GM19468 (cell line): ENCODE measurements around the gene CSNK1A1L.
"Not testable (repeated sequence)": the region's sequence is repeated elsewhere in the genome, so short reads cannot be mapped to it uniquely, and the experiment has no call there.

ENCODE experiments used
- ATAC-seq: cut with Tn5 transposase; IDR thresholded peaks from one replicate; pipeline ENCODE4 v1.9.1; 2021; ENCODE audit warnings: mild to moderate bottlenecking, moderate library complexity, moderate number of reproducible peaks; ENCODE audit not compliant: unreplicated experiment; ENCODE audit errors: extremely low read depth

The CSNK1A1L gene

DNA sequence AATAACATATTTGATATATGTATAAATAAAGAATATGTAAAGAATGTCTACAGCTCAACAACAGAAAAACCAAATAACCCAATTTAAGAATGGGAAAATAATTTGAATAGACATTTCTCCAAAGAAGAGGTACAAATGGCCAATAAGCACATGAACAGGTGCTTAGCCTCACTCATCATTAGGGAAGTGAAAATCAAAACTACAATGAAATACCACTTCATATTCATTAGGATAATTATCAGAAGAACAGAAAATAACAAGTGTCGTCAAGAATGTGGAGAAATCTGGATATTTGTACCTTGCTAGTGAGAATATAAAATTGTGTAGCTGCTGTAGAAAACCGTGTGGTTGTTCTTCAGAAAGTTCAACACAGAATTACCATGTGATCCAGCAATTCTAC, 37.6 kb downstream of the CSNK1A1L start:
- peak; percentile 50 for ATAC-seq

DNA sequence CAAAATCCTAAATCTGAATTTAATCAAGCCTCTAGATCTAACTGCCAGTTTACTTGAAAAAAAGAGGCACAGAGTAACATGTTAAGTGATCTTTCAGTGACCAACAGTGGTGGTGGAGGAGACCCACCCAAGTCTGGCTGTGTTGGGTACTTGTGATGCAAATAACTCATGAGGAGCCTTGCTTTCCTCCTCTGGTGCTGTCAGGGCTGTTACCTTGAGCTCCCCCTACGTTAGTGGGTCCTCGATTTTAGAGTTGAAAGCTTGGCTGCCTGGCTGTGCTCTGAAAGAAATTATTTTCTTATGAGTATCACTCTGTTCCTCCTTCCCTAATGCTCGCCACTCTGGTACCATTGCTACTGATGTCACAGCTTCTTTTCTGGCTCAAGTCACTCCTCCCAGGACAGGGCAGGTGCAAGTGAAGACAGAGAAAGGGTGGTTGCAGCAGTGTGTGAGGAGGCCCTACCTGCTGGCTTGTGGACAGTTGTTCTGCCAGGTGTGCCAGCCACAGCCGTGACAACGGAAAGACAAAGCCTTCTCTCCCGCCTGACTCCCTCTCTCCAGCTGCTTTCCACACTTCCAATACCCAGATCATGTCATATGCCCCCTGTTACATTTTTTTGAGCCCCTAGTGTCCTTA, 39.5 kb downstream of the CSNK1A1L start:
- no peak for ATAC-seq

DNA sequence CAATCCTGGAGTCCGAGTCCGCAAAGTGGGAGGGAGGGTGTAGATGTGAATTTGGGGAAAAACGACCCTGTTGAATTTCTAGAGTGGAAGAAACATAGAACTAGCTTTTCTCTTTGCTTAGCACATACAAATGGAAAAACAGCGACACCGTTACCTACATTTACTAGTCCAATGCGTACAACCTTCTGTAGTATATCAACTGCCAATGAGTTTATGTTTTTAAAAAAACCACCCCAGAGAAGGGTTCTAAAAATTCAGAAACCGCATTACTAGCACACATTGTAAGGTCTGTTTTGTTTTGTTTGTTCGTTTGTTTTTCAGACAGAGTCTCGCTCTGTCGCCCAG, 45.6 kb downstream of the CSNK1A1L start:
- peak; percentile 8 for ATAC-seq

DNA sequence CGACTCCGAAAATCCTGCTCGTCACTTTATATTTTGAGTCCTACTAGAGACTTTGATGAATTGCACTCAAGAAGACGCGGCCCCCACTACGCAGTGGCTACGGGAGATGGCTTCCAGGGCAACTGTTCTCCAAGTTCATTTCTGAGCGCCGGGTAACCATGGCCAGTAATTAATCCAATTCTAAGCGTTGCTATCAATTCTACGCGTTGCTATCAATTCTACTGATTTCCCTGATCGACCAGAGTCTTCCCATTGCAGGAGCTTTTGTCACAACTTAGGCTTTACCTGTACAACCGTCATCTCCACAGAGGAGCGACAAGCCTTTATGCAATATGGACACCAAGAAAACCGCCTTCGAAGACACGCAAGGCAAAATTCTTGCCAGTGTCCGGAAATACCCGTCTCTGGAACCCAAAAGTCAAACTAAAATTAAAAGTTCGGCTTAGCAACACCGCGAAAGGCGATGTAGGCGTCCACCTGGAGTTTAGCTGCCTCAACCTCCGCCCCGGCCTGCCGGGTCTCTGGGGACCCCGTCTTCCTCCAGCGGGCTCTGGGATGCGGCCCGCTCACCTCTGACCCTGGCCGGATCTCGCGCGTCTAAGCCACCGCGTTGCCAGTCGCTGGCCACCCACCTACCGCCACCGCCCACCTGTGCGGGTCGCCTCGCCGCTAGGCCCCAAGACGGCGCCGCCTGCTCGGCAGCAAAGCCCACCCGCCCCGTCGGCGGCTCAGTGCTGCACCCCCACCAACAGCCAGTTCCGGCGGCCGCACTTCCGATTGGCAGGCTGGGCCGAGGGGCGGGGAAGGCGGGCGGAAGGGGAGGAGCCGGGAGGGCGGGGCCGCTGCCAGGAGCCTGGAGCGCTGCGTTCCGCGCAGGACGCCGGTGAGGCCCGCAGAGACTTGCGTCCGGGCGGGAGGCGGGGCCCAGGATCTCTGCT, 46.3 kb downstream of the CSNK1A1L start, which contains the start of gene SUPT20H:
Gene SUPT20H (minus strand): TSS at position 779 of the 938 bp plus-strand sequence. CDS start 8,198 bp downstream, outside the sequence.
- ATAC-seq, result peak; percentile 91

DNA sequence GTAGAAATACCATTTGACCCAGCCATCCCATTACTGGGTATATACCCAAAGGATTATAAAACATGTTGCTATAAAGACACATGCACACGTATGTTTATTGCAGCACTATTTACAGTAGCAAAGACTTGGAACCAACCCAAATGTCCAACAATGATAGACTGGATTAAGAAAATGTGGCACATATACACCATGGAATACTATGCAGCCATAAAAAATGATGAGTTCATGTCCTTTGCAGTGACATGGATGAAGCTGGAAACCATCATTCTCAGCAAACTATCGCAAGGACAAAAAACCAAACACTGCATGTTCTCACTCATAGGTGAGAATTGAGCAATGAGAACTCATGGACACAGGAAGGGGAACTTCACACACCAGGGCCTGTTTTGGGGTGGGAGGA, 49.2 kb downstream of the CSNK1A1L start:
- ATAC-seq, result not testable (repeated sequence)
